ENCODE data around the gene WNT7B. TPM values are rescaled to one million over a fixed set of nuclear protein-coding genes. Genes with fewer than 3 reads are reported as not detected.

WNT7B gene
- total RNA-seq, 2 donors from 2014 or later, result 0.19 TPM; not detected in 1

DNA sequence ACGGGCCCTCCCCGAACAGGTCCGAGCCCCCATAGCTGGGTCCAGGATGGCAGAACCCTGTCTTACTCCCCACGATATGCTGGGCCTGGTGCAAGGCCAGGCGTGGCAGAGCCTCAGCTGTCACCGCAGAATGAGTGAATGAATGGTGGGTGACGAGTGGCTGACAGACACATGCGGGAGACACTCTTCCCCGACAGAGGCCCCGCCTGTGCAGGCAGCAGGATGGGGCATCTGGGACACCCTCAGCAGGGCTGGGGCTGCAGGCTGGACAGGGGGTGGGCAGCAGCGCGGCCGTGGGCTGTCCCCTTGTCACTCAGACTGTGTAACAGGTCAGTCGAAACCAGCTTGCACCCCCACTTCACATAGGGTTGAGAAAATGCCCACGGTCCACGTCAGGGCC is 18.0 kb downstream of the WNT7B start:
- no peaks in the 10 kb centered on the region for H3K27me3 ChIP-seq
- no peaks in the 10 kb centered on the region for H3K36me3 ChIP-seq
- TF ChIP-seq, protein P1, sequence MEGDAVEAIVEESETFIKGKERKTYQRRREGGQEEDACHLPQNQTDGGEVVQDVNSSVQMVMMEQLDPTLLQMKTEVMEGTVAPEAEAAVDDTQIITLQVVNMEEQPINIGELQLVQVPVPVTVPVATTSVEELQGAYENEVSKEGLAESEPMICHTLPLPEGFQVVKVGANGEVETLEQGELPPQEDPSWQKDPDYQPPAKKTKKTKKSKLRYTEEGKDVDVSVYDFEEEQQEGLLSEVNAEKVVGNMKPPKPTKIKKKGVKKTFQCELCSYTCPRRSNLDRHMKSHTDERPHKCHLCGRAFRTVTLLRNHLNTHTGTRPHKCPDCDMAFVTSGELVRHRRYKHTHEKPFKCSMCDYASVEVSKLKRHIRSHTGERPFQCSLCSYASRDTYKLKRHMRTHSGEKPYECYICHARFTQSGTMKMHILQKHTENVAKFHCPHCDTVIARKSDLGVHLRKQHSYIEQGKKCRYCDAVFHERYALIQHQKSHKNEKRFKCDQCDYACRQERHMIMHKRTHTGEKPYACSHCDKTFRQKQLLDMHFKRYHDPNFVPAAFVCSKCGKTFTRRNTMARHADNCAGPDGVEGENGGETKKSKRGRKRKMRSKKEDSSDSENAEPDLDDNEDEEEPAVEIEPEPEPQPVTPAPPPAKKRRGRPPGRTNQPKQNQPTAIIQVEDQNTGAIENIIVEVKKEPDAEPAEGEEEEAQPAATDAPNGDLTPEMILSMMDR (IDR thresholded peaks at IDR 0.05), result no peak
- no peaks in the 10 kb centered on the region for H3K4me1 ChIP-seq
- DNase-seq (ENCODE audit: low spot score), result no peak
- no peak overlapping the region for H3K4me3 ChIP-seq
- H3K9me3 ChIP-seq, result no peaks in the 10 kb centered on the region
- no peak overlapping the region for H3K27ac ChIP-seq

DNA sequence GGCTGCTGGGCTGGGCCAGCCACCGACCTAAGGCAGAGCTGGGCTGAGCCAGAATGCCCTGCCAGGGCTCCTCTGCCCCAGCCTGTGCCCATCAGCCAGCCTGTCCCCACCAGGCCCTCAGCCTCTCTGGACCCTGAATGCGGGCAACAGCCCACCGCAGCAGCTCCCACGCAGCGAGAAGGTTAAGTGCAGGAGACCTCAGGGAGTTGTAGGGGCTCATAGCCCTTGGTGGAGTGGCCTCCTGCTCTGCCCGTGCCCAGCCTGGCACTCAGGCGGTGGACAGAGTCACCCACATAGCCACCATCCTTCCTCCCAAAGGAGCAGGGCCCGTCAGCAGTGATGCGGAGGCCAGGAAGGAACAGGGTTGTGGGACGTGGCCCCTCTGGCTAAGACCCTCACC is 19.1 kb downstream of the WNT7B start:
- Histone ChIP-seq H3K27me3 (no peaks in the 10 kb centered on the region), H3K4me1 (no peaks in the 10 kb centered on the region), H3K36me3 (no peaks in the 10 kb centered on the region), H3K27ac (no peak overlapping the region), H3K9me3 (no peaks in the 10 kb centered on the region), H3K4me3 (no peak overlapping the region)
- no peak for DNase-seq (ENCODE audit: low spot score)
- TF ChIP-seq, protein P1 (IDR thresholded peaks at IDR 0.05), result no peak

DNA sequence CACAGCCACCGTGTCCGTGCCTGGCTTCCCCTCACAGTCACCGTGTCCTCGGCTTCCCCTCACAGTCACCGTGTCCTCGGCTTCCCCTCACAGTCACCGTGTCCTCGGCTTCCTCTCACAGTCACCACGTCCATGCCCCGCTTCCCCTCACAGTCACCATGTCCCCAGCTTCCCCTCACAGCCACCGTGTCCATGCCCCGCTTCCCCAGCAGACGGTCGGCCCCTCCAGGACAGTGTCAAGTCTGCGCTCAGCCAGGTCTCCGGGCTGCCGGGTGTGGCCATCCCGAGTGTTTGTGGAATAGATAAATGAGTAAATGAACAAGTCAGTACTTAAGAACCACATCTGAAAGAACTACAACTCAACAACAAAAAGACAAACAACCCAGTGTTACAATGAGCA is 23.8 kb downstream of the WNT7B start:
- no peaks in the 10 kb centered on the region for H3K4me1 ChIP-seq
- DNase-seq (ENCODE audit: low spot score), result no peak
- TF ChIP-seq, protein P1 (IDR thresholded peaks at IDR 0.05), result no peak
- no peaks in the 10 kb centered on the region for H3K9me3 ChIP-seq
- no peaks in the 10 kb centered on the region for H3K27me3 ChIP-seq
- H3K27ac ChIP-seq, result no peak overlapping the region
- no peaks in the 10 kb centered on the region for H3K36me3 ChIP-seq
- H3K4me3 ChIP-seq, result no peak overlapping the region

- no peak overlapping the region for H3K27ac ChIP-seq
- no peaks in the 10 kb centered on the region for H3K36me3 ChIP-seq
- no peak overlapping the region for H3K4me3 ChIP-seq
- no peaks in the 10 kb centered on the region for H3K9me3 ChIP-seq
- no peaks in the 10 kb centered on the region for H3K4me1 ChIP-seq
- TF ChIP-seq, protein P1 (IDR thresholded peaks at IDR 0.05), result no peak
- no peaks in the 10 kb centered on the region for H3K27me3 ChIP-seq
- DNase-seq (ENCODE audit: low spot score), result no peak
Observed at GRCh38 chr22:45952553-45952952, 24.4 kb downstream of the WNT7B start.

DNA sequence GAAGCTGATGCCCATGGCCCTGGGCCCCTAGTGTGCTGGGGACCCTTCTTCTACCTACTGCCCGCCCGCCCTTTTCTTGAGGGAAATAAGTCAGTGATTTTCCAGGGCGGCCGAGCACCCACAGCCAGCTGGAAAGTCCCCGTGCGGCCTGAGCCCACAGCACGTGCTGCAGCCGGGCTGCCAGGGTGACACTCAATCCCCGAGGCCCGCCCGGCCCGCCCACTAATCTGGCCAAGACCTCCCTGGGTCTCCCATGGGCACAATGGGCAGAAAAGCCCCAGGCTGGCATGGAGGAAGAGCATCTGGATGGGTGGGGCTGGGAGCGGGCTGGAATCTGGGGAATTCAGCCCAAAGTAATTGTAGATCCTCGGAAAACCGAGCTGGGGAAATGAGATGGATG is 24.8 kb downstream of the WNT7B start:
- no peaks in the 10 kb centered on the region for H3K27me3 ChIP-seq
- TF ChIP-seq, protein P1 (IDR thresholded peaks at IDR 0.05), result no peak
- DNase-seq (ENCODE audit: low spot score), result no peak
- H3K4me3 ChIP-seq, result no peak overlapping the region
- no peaks in the 10 kb centered on the region for H3K4me1 ChIP-seq
- no peaks in the 10 kb centered on the region for H3K36me3 ChIP-seq
- no peak overlapping the region for H3K27ac ChIP-seq
- H3K9me3 ChIP-seq, result no peaks in the 10 kb centered on the region

DNA sequence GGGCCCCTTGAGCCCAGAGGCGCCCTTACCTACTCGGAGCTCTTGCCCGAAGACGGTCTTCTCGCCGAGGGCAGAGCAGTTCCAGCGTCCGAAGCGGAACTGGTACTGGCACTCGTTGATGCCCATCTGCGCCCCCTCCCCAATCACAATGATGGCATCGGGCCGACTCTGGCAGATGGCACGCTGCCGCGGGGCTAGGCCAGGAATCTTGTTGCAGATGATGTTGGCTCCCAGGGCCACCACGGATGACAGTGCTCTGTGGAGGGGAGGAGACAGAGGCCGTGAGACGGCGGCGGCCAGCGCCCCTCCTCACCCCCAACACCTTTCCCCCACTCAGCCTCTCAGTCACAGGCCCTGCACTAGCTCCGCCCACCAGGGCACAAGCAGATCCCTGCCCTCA is 27.1 kb downstream of the WNT7B start:
- no peak overlapping the region for H3K4me3 ChIP-seq
- H3K4me1 ChIP-seq, result no peaks in the 10 kb centered on the region
- H3K36me3 ChIP-seq, result no peaks in the 10 kb centered on the region
- DNase-seq (ENCODE audit: low spot score), result no peak
- no peaks in the 10 kb centered on the region for H3K27me3 ChIP-seq
- H3K9me3 ChIP-seq, result no peaks in the 10 kb centered on the region
- TF ChIP-seq, protein P1 (IDR thresholded peaks at IDR 0.05), result no peak
- no peak overlapping the region for H3K27ac ChIP-seq
